IMR-90 (cell line): ENCODE results near the gene ARL13A. TPM values are rescaled to one million over a fixed set of nuclear protein-coding genes. Genes with fewer than 3 reads are reported as not detected.

Experiments
- ATAC-seq: fragments of 200-7000 bp; cut with Tn5 transposase; 2 replicates; pipeline ENCODE4 v1.9.1; 2020; ENCODE audit warnings: low read depth, mild to moderate bottlenecking, moderate library complexity
- BruUV-seq: library from RNA; stranded (reverse); fragments of 400-500 nt; replicated peaks from 2 replicates; lab custom pipeline; 2021; lab: Mats Ljungman, UMichigan
- CTCF ChIA-PET: fragments of 300-600 bp; formaldehyde crosslinking; extraction: SDS; loops from one replicate; lab custom pipeline; 2021; ENCODE audit warnings: antibody characterized with exemption; lab: Yijun Ruan, JAX
- POLR2A ChIA-PET: fragments of 300-600 bp; sonication (Branson Sonifier 250); formaldehyde crosslinking; loops from one replicate; lab custom pipeline; 2022; ENCODE audit warnings: antibody characterized with exemption; ENCODE audit not compliant: unreplicated experiment; lab: Charles Lee
- DNase-seq: peaks from one replicate; pipeline ENCODE4 v3.0.0; 2013
- H2AFZ ChIP-seq: replicated peaks from 2 replicates; pipeline ENCODE3; 2013; ENCODE audit warnings: low read length, mild to moderate bottlenecking; ENCODE audit not compliant: poor library complexity
- H2AK5ac ChIP-seq: 2 replicates; pipeline ENCODE4 v1.6.1; 2013; ENCODE audit warnings: low read depth, low read length, inconsistent platforms
- H2AK9ac ChIP-seq: replicated peaks from 2 replicates; pipeline ENCODE3; 2013; ENCODE audit warnings: mild to moderate bottlenecking, low read depth, low read length, moderate library complexity; ENCODE audit not compliant: poor library complexity
- H2BK120ac ChIP-seq: 2 replicates; pipeline ENCODE4 v1.6.1; 2013; ENCODE audit warnings: low read depth, low read length, inconsistent platforms
- H2BK15ac ChIP-seq: 3 replicates; pipeline ENCODE4 v1.6.1; 2013; ENCODE audit warnings: low read depth, low read length, inconsistent platforms
- H2BK20ac ChIP-seq: 2 replicates; pipeline ENCODE4 v1.6.1; 2013; ENCODE audit warnings: low read depth, mild to moderate bottlenecking, inconsistent platforms, low read length, moderate library complexity
- H2BK5ac ChIP-seq: 2 replicates; pipeline ENCODE4 v1.6.1; 2013; ENCODE audit warnings: mild to moderate bottlenecking, low read depth, low read length, inconsistent platforms; ENCODE audit not compliant: poor library complexity, severe bottlenecking
- H3K14ac ChIP-seq: replicated peaks from 2 replicates; pipeline ENCODE4 v1.6.1; 2013; ENCODE audit warnings: low read depth, low read length, inconsistent platforms
- H3K18ac ChIP-seq: 2 replicates; pipeline ENCODE4 v1.6.1; 2013; ENCODE audit warnings: low read depth, low read length, control low read depth
- H3K23ac ChIP-seq: 2 replicates; pipeline ENCODE4 v1.6.1; 2013; ENCODE audit warnings: low read depth, low read length, inconsistent platforms
- H3K27ac ChIP-seq: 2 replicates; pipeline ENCODE4 v1.5.1; 2013; ENCODE audit warnings: mild to moderate bottlenecking, control low read depth, low read length; ENCODE audit not compliant: insufficient read depth
- H3K27me3 ChIP-seq: 2 replicates; pipeline ENCODE4 v1.6.1; 2013; ENCODE audit warnings: low read length; ENCODE audit not compliant: control insufficient read depth, insufficient read depth
- H3K36me3 ChIP-seq: 2 replicates; pipeline ENCODE4 v1.6.1; 2013; ENCODE audit warnings: low read length, mixed read lengths; ENCODE audit not compliant: control insufficient read depth, insufficient read depth
- H3K4ac ChIP-seq: 2 replicates; pipeline ENCODE4 v1.6.1; 2013; ENCODE audit warnings: low read depth, low read length, inconsistent platforms
- H3K4me1 ChIP-seq: 2 replicates; pipeline ENCODE4 v1.6.1; 2013; ENCODE audit warnings: low read length, mixed read lengths; ENCODE audit not compliant: control insufficient read depth, insufficient read depth
- H3K4me2 ChIP-seq: 2 replicates; pipeline ENCODE4 v1.6.1; 2013; ENCODE audit warnings: low read depth, mild to moderate bottlenecking, control low read depth, low read length, moderate library complexity
- H3K4me3 ChIP-seq: 2 replicates; pipeline ENCODE4 v1.5.1; 2013; ENCODE audit warnings: low read depth, mild to moderate bottlenecking, control low read depth, low read length, moderate library complexity; ENCODE audit not compliant: insufficient read depth
- H3K56ac ChIP-seq: 2 replicates; pipeline ENCODE4 v1.6.1; 2013; ENCODE audit warnings: low read length, inconsistent platforms; ENCODE audit not compliant: insufficient read depth; ENCODE audit errors: extremely low read depth
- H3K79me1 ChIP-seq, 2 experiments: 2 replicates each; pipeline ENCODE4 v1.6.1; 2013; ENCODE audit warnings: low read length in 2 of 2, inconsistent platforms in 1 of 2, low read depth in 1 of 2
- H3K9ac ChIP-seq: 2 replicates; pipeline ENCODE4 v1.6.1; 2013; ENCODE audit warnings: low read depth, low read length, control low read depth
- H3K9me1 ChIP-seq: 2 replicates; pipeline ENCODE4 v1.6.1; 2013; ENCODE audit warnings: low read length, inconsistent platforms; ENCODE audit not compliant: insufficient read depth
- H3K9me3 ChIP-seq: 2 replicates; pipeline ENCODE4 v1.6.1; 2013; ENCODE audit warnings: low read length; ENCODE audit not compliant: control insufficient read depth, insufficient read depth
- H4K20me1 ChIP-seq: 2 replicates; pipeline ENCODE4 v1.6.1; 2013; ENCODE audit warnings: low read length, inconsistent platforms; ENCODE audit not compliant: insufficient read depth
- H4K5ac ChIP-seq: 2 replicates; pipeline ENCODE4 v1.6.1; 2013; ENCODE audit warnings: mild to moderate bottlenecking, low read depth, low read length, control low read depth
- H4K8ac ChIP-seq, 2 experiments: 2 replicates each; pipeline ENCODE4 v1.6.1; 2013; ENCODE audit warnings: low read depth in 2 of 2, low read length in 2 of 2, control low read depth in 1 of 2, inconsistent platforms in 1 of 2
- H4K91ac ChIP-seq: 2 replicates; pipeline ENCODE4 v1.6.1; 2013; ENCODE audit warnings: low read depth, low read length, inconsistent platforms; ENCODE audit not compliant: insufficient read depth
- BHLHE40 ChIP-seq: fragments of 150-350 bp; IDR thresholded peaks from 2 replicates; pipeline ENCODE4 v1.6.1; 2016; ENCODE audit warnings: mild to moderate bottlenecking, low read depth, low read length
- CEBPB ChIP-seq: IDR thresholded peaks from 2 replicates; pipeline ENCODE4 v1.6.1; 2012; ENCODE audit warnings: low read depth, low read length, improper control_type of control experiment
- CHD1 ChIP-seq: IDR thresholded peaks from 2 replicates; pipeline ENCODE4 v1.6.1; 2012; ENCODE audit warnings: low read depth, low read length, improper control_type of control experiment
- FOS ChIP-seq: fragments of 150-350 bp; IDR thresholded peaks from 2 replicates; pipeline ENCODE4 v1.6.1; 2016; ENCODE audit warnings: low read depth, low read length
- MAFK ChIP-seq: IDR thresholded peaks from 2 replicates; pipeline ENCODE4 v1.6.1; 2012; ENCODE audit warnings: low read depth, low read length, improper control_type of control experiment
- MAZ ChIP-seq: IDR thresholded peaks from 2 replicates; pipeline ENCODE4 v1.6.1; 2012; ENCODE audit warnings: low read depth, mild to moderate bottlenecking, low read length, improper control_type of control experiment, moderate library complexity, borderline replicate concordance
- MXI1 ChIP-seq: IDR thresholded peaks from 2 replicates; pipeline ENCODE4 v1.6.1; 2012; ENCODE audit warnings: low read depth, mild to moderate bottlenecking, low read length, moderate library complexity, borderline replicate concordance
- NFE2L2 ChIP-seq: fragments of 150-350 bp; IDR thresholded peaks from 2 replicates; pipeline ENCODE4 v1.6.1; 2016; ENCODE audit warnings: low read depth, mild to moderate bottlenecking, low read length
- POLR2A ChIP-seq: IDR thresholded peaks from 2 replicates; pipeline ENCODE4 v1.6.1; 2012; ENCODE audit warnings: mild to moderate bottlenecking, low read depth, low read length
- RAD21 ChIP-seq: IDR thresholded peaks from 2 replicates; pipeline ENCODE4 v1.6.1; 2012; ENCODE audit warnings: low read length, improper control_type of control experiment
- RCOR1 ChIP-seq: IDR thresholded peaks from 2 replicates; pipeline ENCODE4 v1.6.1; 2012; ENCODE audit warnings: mild to moderate bottlenecking, low read length, improper control_type of control experiment; ENCODE audit not compliant: insufficient replicate concordance
- RFX5 ChIP-seq: IDR thresholded peaks from 2 replicates; pipeline ENCODE4 v1.8.0; 2012; ENCODE audit warnings: low read depth, mild to moderate bottlenecking, low read length, moderate library complexity
- SMC3 ChIP-seq: fragments of 150-350 bp; IDR thresholded peaks from 2 replicates; pipeline ENCODE4 v1.6.1; 2016; ENCODE audit warnings: low read depth, mild to moderate bottlenecking, antibody characterized with exemption, low read length, moderate library complexity
- WGBS, 2 experiments: methylation state at CpG; one replicate each; pipeline versions ENCODE4 v1.1.5 to v1.1.7; 2013; ENCODE audit warnings: missing lambda C conversion rate in 2 of 2; ENCODE audit not compliant: insufficient read length in 1 of 2; ENCODE audit errors: extremely low coverage in 2 of 2; 5-methylcytosine and 5-hydroxymethylcytosine counted together
- dilution Hi-C: fragments of 300-500 bp; cut with HindIII; formaldehyde crosslinking; loops from one replicate; pipeline ENCODE4 v1.14.3; 2018; ENCODE audit warnings: low sequenced_read_pairs; ENCODE audit not compliant: unreplicated experiment
- in situ Hi-C: fragments of 300-500 bp; cut with MboI; formaldehyde crosslinking; loops from 3 replicates; pipeline ENCODE4 v1.14.3; 2019; ENCODE audit warnings: low sequenced_read_pairs, inconsistent platforms, mixed read lengths
- intact Hi-C: fragments of 100-400 bp; cut with micrococcal nuclease; formaldehyde crosslinking; loops from 2 replicates; pipeline ENCODE4 v1.10.0; 2022
- polyA plus RNA-seq, 3 experiments: library from polyadenylated mRNA; depleted of rRNA; stranded (reverse); fragments of >200 nt; gene quantifications; 2 replicates each; pipeline ENCODE4 v1.2.3, GENCODE V29; 2012; ENCODE audit warnings: low replicate concordance in 1 of 3
- total RNA-seq: library from RNA; depleted of rRNA; stranded (reverse); fragments of >200 nt; gene quantifications from 2 replicates; pipeline ENCODE4 v1.2.3, GENCODE V29; 2012
- TF ChIP-seq, protein P1 (sequence below): fragments of 150-350 bp; IDR thresholded peaks from 2 replicates; pipeline ENCODE4 v1.6.1; 2017; ENCODE audit warnings: mild to moderate bottlenecking, antibody characterized with exemption, low read length, low read depth
- TF ChIP-seq, protein P2 (sequence below): conservative IDR thresholded peaks from 2 replicates; pipeline ENCODE4 v1.5.1; 2012; ENCODE audit warnings: mild to moderate bottlenecking, low read depth, low read length, improper control_type of control experiment
- TF ChIP-seq, protein P3 (sequence below): fragments of 150-350 bp; IDR thresholded peaks from 2 replicates; pipeline ENCODE4 v1.6.1; 2016; ENCODE audit warnings: low read depth, mild to moderate bottlenecking, low read length, moderate library complexity, borderline replicate concordance

ARL13A gene
- total and polyA plus RNA-seq, 2 of the 4 experiments (the other 2 are of a cell fraction), result not detected

DNA sequence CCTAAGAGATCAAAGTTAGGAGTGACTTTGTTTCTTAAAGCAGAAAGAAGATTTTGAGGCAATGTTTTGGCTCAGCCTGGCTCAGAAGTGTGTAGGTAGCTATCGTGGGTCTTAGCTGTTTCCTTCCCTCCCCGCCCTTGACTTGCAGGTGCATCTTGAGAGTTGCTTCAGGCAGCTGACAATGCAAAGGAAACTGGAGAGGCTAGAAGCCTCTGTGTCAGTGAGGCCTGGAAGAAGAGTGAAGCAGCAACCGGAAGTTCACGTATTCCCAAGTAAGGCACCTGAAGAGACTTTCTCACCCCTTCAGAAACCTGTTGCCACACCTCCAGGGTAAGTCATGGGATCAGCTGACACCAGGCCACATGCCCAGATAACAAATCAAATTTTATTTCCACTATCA lies 30.2 kb upstream of the ARL13A start:
- POLR2A ChIA-PET, result no interaction called here
- no peak overlapping the region for H4K91ac ChIP-seq
- no peaks in the 10 kb centered on the region for H3K9me3 ChIP-seq
- H4K20me1 ChIP-seq, result no peaks in the 10 kb centered on the region
- no peak overlapping the region for H2BK15ac ChIP-seq
- no peak for ATAC-seq
- H3K18ac ChIP-seq, result no peak overlapping the region
- H4K5ac ChIP-seq, result no peak overlapping the region
- no peak overlapping the region for H3K4me2 ChIP-seq
- in situ Hi-C loops, result no loop called here
- no peaks in the 10 kb centered on the region for H3K79me1 ChIP-seq
- dilution Hi-C loops, result no loop called here
- H2BK5ac ChIP-seq, result no peak overlapping the region
- H3K23ac ChIP-seq, result no peak overlapping the region
- H2BK120ac ChIP-seq, result no peak overlapping the region
- no peak overlapping the region for H3K4ac ChIP-seq
- no peaks in the 10 kb centered on the region for H3K4me1 ChIP-seq
- H2BK20ac ChIP-seq, result no peak overlapping the region
- 63% methylated on average over 2 of the region's 4 CpGs; no CpG with 5 or more reads in 1 of the 2 experiments for WGBS, 2 experiments
- H3K36me3 ChIP-seq, result no peaks in the 10 kb centered on the region
- peaks cover 5% of the 10 kb centered on the region for H3K27me3 ChIP-seq
- no peak overlapping the region for H3K14ac ChIP-seq
- BruUV-seq, result no TSS peak
- no peak overlapping the region for H4K8ac ChIP-seq
- intact Hi-C loops, result no loop called here
- no peak overlapping the region for H2AK5ac ChIP-seq
- no peak overlapping the region for H3K27ac ChIP-seq
- H2AK9ac ChIP-seq, result no peak overlapping the region
- TF ChIP-seq NFE2L2, result no peak
- TF ChIP-seq MAFK, result no peak
- TF ChIP-seq RFX5, result no peak
- TF ChIP-seq, protein P1, sequence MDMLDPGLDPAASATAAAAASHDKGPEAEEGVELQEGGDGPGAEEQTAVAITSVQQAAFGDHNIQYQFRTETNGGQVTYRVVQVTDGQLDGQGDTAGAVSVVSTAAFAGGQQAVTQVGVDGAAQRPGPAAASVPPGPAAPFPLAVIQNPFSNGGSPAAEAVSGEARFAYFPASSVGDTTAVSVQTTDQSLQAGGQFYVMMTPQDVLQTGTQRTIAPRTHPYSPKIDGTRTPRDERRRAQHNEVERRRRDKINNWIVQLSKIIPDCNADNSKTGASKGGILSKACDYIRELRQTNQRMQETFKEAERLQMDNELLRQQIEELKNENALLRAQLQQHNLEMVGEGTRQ, result no peak
- TF ChIP-seq CEBPB, result no peak
- no peak for TF ChIP-seq MAZ
- no peak for TF ChIP-seq CHD1
- no peak for TF ChIP-seq SMC3
- TF ChIP-seq MXI1, result no peak
- TF ChIP-seq, protein P2, sequence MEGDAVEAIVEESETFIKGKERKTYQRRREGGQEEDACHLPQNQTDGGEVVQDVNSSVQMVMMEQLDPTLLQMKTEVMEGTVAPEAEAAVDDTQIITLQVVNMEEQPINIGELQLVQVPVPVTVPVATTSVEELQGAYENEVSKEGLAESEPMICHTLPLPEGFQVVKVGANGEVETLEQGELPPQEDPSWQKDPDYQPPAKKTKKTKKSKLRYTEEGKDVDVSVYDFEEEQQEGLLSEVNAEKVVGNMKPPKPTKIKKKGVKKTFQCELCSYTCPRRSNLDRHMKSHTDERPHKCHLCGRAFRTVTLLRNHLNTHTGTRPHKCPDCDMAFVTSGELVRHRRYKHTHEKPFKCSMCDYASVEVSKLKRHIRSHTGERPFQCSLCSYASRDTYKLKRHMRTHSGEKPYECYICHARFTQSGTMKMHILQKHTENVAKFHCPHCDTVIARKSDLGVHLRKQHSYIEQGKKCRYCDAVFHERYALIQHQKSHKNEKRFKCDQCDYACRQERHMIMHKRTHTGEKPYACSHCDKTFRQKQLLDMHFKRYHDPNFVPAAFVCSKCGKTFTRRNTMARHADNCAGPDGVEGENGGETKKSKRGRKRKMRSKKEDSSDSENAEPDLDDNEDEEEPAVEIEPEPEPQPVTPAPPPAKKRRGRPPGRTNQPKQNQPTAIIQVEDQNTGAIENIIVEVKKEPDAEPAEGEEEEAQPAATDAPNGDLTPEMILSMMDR, result no peak
- TF ChIP-seq RAD21, result no peak
- TF ChIP-seq, protein P3, sequence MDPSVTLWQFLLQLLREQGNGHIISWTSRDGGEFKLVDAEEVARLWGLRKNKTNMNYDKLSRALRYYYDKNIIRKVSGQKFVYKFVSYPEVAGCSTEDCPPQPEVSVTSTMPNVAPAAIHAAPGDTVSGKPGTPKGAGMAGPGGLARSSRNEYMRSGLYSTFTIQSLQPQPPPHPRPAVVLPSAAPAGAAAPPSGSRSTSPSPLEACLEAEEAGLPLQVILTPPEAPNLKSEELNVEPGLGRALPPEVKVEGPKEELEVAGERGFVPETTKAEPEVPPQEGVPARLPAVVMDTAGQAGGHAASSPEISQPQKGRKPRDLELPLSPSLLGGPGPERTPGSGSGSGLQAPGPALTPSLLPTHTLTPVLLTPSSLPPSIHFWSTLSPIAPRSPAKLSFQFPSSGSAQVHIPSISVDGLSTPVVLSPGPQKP, result no peak
- no peak for TF ChIP-seq RCOR1
- no peak for TF ChIP-seq POLR2A
- TF ChIP-seq BHLHE40, result no peak
- TF ChIP-seq FOS, result no peak
- no peak overlapping the region for H2AFZ ChIP-seq
- CTCF ChIA-PET, result no interaction called here
- no peak for DNase-seq
- no peak overlapping the region for H3K4me3 ChIP-seq
- no peaks in the 10 kb centered on the region for H3K9me1 ChIP-seq
- no peak overlapping the region for H3K56ac ChIP-seq
- H3K9ac ChIP-seq, result no peak overlapping the region
